Measurements from ENCODE around the gene CSF3.

The CSF3 gene

GRCh38 chr17:40025991-40026815, 11.0 kb downstream of the CSF3 start:
- DNase-seq: no peak

- no peak for DNase-seq
These were observed 11.8 kb downstream of the CSF3 start for GRCh38 chr17:40026816-40027613.

DNA sequence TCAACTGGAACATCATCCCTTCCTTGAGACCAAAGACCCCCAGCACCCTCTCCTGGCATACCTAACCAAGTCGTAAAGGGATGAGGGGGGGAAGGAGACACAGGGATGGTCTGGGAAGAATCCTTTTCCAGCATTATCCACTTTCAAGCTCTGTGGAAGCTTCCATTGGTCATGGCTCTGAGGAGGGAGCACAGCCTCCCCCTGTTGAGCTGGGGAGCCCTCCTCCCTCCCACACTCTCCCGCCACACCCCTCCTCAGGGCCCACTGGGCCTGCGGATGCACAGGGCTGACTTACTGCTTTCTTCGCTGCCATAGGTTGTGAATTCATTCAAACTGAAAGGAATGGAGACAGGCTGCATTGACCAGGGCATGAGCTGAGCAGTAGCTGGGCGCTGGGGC, 12.4 kb downstream of the CSF3 start:
- DNase-seq: no peak

DNA sequence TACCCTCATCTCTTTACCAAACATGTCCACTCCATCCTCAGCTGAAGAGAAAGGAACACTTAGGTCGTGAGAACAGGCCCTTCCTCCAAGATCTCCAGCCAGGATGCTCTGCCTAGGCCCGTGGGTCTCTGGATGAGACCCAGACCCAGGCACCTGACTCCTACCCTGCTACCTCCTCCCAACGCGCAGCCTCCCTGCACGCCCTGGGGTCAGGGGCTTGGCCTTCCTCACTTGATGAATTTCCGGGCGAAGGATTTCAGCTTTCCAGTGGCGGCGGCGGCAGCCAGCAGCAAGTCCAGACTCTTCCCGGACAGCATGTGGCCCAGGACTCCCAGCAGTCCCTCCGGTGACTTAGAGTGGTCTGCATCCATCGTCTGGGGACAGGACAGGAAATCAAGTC, 13.4 kb downstream of the CSF3 start:
- DNase-seq: no peak

- DNase-seq: no peak
These were observed 16.5 kb downstream of the CSF3 start for GRCh38 chr17:40031706-40032105.

- no peak for DNase-seq
These were observed 17.4 kb downstream of the CSF3 start for GRCh38 chr17:40032322-40033320.

- DNase-seq: no peak
These were observed 18.1 kb downstream of the CSF3 start for GRCh38 chr17:40033339-40033738.

DNA sequence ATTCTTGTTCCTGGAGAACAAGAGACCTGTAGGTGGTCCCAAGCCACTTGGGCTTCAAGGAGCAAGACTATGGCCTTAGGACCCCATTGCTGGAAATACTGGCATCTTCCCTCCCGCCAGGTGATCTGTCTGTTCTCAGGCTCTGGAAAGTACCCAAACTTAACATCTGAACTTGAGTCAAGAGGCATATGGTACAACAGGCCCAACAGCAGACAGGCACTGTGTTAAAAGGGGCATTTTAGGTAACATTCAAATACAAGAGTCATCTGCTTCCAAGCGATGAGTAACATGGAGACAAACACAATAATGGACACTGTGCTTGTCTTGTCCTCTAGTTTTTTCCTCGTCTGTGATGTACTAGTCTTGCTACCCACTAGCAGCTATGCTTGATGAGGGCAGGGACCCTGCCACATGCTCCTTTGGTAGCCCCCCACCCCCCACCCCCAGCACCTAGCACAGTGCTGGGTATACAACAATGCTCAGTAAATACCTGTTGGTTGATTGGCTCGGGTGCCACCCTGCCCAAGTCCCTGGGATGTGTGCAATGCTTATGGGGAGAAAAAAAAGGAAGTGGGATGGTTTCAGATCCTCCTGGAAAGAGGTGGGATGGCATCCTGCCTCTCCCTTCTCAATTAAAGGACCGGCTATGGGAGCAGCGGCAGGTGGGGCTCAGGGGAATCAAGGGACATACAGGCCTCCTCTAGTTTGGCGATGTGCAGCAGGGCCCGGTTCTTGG, 19.4 kb downstream of the CSF3 start:
- DNase-seq: no peak

- DNase-seq: no peak
These were observed 19.9 kb downstream of the CSF3 start for GRCh38 chr17:40035162-40035559.

DNA sequence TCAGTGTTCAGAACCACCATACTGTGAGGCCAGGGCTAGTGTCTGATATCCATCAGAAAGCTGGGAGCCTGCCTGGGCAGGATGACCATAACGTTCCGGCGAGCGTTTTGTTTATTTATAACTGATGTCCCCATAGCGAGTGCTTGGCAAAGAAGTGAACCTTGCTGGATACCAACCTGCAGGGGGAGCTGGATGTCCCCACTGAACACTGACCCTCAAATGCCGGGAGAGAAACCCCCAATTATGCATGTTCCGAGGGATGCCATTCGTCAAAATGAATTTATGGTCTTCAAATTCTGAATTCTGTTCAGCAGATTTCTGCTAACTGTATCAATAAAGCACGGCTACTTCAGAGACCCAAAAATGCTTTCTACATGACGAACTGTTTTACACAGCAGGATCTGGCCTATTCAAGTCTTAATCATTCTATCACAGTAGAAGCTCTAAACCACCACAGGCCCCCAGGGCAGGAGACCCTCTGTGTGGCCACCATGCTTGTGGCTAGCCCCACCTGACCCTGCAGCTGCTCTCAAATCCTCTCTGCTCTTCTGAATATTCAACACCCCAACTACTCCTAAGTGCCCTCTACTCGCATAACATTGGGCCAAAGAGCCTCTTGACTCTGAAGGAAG, 23.8 kb downstream of the CSF3 start:
- DNase-seq: no peak

GRCh38 chr17:40041196-40041595, 26.0 kb downstream of the CSF3 start:
- no peak for DNase-seq

GRCh38 chr17:40056379-40057015, 41.3 kb downstream of the CSF3 start:
- no peak for DNase-seq

GRCh38 chr17:40058186-40058784, 43.0 kb downstream of the CSF3 start:
- DNase-seq: no peak

DNA sequence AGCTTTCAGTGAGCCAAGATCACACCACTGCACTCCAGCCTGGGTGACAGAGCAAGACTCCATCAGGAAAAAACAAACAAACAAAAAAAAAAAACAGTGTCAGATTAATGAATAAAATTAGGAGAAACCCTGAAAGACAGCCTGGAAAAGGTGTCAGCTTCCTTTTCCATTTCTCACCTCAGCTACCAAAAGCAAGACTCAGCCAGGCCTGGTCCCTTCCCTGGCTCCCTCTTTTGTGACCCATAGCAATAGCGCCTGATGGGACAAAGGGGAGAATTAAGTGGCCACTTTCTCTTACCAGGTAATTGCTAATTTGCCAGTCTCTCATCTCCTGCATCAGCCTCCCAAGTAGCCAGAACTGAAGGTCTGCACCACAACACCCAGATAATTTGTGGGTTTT, 43.6 kb downstream of the CSF3 start:
- DNase-seq: no peak

DNA sequence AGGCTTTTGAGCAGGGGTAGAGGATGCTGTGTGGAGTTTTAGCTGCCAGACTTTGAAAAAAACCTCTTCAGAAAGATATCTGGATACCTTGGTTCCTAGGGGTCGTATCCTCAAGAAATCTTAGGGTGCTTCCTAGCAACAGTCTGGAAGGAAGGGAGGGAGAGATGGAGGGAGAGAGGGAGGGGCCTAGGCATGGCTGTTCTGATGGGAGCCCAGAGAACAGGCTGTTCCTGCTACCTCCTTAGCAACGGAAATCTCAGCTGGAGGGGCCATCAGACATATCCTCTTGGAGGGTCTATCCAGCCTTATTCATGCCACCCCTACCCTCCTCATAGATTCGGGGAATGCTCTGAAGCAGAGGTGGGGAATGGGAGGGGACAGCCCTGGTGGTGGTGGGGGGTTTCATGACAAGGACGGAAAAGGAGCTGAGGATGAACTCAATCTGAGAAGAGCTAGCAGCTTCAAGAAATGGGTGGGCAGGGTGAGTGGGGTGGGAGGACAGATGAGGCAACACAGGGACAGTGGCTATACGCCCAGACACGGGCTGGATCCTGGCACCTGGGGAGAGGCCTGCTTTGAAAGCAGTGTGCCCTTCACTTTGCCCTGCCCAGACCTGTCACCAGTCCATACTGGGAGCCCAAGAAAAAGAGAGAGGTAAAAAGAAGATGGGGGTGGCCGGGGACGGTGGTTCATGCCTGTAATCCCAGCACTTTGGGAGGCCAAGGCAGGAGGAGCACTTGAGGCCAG, 44.7 kb downstream of the CSF3 start:
- DNase-seq: no peak

- DNase-seq: no peak
These were observed 45.8 kb downstream of the CSF3 start for GRCh38 chr17:40060887-40061608.

- DNase-seq: no peak
These were observed 46.4 kb downstream of the CSF3 start for GRCh38 chr17:40061609-40062038.

DNA sequence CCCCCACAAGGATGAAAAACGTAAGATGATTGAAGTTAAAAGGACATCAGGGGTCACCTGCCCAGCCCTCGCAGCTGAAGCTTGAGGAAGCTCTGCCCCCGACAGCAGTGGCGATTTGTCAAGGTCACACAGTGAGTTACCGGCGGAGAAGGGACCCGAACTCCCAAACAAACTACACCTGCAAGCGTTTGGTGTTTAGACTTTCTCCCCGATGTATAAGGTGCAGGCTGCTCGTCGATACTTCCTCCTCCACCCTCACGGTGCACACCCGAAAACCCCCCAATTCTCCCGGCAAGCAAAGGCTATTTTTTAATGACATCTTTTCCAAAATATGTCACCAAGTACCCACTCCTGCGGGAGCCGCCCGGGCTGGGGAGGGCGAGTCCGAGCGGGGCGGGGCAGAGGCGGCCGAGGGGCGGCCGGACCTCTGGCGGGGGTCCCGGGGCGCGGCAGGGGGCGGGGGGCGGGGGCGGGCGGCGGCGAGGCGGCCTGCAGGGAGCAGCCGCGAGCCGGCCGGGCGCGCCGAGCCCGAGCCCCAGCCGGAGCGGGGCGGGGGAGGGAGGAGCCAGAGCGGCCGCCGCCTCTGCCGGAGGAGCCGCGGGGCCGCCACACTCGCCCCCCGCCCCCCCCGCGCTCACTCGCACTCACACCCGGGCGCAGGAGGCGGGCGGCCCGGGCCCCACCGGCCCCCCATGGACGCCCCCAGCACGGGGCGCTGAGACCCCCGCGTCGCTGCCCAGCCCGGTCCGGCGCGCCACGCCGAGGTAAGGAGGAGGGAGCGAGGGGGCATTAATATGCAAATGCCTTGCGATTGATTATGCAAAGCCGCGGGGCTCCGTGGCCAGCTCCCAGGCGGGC, 47.3 kb downstream of the CSF3 start, which contains the start of gene THRA:
Gene THRA, plus strand, starts transcription at position 637 of the 858 bp plus-strand sequence. CDS start 11,524 bp downstream, outside the sequence.
- DNase-seq: no peak

All from NCI-H1417 treated with DMSO at 0.1 percent for 48 hours (cell line).